Measurements from ENCODE around the gene INTS14.

- TF ChIP-seq, protein P1, sequence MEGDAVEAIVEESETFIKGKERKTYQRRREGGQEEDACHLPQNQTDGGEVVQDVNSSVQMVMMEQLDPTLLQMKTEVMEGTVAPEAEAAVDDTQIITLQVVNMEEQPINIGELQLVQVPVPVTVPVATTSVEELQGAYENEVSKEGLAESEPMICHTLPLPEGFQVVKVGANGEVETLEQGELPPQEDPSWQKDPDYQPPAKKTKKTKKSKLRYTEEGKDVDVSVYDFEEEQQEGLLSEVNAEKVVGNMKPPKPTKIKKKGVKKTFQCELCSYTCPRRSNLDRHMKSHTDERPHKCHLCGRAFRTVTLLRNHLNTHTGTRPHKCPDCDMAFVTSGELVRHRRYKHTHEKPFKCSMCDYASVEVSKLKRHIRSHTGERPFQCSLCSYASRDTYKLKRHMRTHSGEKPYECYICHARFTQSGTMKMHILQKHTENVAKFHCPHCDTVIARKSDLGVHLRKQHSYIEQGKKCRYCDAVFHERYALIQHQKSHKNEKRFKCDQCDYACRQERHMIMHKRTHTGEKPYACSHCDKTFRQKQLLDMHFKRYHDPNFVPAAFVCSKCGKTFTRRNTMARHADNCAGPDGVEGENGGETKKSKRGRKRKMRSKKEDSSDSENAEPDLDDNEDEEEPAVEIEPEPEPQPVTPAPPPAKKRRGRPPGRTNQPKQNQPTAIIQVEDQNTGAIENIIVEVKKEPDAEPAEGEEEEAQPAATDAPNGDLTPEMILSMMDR (IDR thresholded peaks at IDR 0.05) = no peak
- no peak for TF ChIP-seq POLR2A (IDR thresholded peaks at IDR 0.05)
Observed at GRCh38 chr15:65633752-65634151, 22.8 kb upstream of the INTS14 start.
